ENCODE measurements around the gene ADAM30.

Gene ADAM30

GRCh38 chr1:119853155-119853554, 43.2 kb downstream of the ADAM30 start:
- DNase-seq = no peak
- TF ChIP-seq POLR2A (IDR thresholded peaks at IDR 0.05; ENCODE audit: low read length) (no peak), GATA1 (IDR thresholded peaks at IDR 0.05; ENCODE audit: low read depth, low read length) (no peak)

DNA sequence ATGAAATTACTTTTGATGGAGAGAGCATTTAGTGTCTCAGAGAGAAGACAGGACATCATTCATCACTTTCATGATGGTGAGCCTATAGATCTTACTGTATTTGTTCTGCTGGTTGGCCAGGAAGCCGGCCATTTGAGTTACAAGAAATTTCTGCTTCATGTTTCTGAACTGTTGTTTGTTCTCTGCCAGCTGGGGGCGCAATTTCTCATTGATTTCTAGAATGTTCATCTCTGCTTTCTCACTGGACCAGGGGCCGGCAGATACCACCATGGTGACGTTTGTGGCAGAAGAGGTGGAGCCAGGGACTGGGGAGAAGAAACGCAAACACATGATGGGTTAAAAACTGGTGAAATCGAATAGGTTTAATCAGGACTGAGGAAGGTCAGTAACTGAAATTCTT, 52.1 kb downstream of the ADAM30 start:
- DNase-seq = peak; percentile 10 to 20

Measured in erythroblast (primary cell).